Endometrial microvascular endothelial cells (primary cell): ENCODE data around the gene PKD2. TPM values are rescaled to one million over a fixed set of nuclear protein-coding genes. Genes with fewer than 3 reads are reported as not detected.

Experiments used
- in situ Hi-C: cut with HindIII; loops from 2 replicates; pipeline ENCODE4 v1.10.0; 2017; ENCODE audit warnings: low sequenced_read_pairs, low pct_unique_long_range_greater_than_20kb; ENCODE audit errors: inconsistent ontology term
- total RNA-seq: library from RNA; depleted of rRNA; stranded (reverse); fragments of >200 nt; gene quantifications from one replicate; pipeline ENCODE4 v1.2.3, GENCODE V29; 2015; ENCODE audit errors: inconsistent ontology term

PKD2 gene
- total RNA-seq, 1 donor from 2014 or later, result 17.4 TPM

- in situ Hi-C loops, result loop anchor here (25.0 kb wide), 1 partner anchor 122 kb away; no protein-coding TSS in a partner anchor
Observed at GRCh38 chr4:87983996-87984395, 23.4 kb upstream of the PKD2 start.

GRCh38 chr4:87985097-87985886 is 22.1 kb upstream of the PKD2 start:
- in situ Hi-C loops, result loop anchor here (25.0 kb wide), 1 partner anchor 123 kb away; no protein-coding TSS in a partner anchor

- in situ Hi-C loops, result loop anchor here (25.0 kb wide), 1 partner anchor 124 kb away; no protein-coding TSS in a partner anchor
Observed at GRCh38 chr4:87985887-87986200, 21.6 kb upstream of the PKD2 start.

DNA sequence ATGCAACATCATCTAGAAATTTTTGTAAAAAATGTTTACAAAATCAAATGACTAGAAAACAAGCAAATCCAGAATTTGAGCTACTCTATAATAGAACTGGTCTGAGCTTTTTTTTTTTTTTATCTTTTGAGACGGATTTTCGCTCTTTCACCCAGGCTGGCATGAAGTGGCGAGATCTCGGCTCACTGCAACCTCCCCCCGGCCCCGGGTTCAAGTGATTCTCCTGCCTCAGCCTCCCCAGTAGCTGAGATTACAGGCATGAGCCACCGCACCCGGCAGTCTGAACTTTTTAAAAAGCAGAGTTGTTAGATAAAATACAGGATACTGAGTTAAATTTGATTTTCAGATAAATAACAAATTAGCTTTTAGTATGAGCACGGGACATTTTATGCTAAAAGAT is 20.9 kb upstream of the PKD2 start:
- in situ Hi-C loops, result loop anchor here (25.0 kb wide), 1 partner anchor 124 kb away; no protein-coding TSS in a partner anchor

DNA sequence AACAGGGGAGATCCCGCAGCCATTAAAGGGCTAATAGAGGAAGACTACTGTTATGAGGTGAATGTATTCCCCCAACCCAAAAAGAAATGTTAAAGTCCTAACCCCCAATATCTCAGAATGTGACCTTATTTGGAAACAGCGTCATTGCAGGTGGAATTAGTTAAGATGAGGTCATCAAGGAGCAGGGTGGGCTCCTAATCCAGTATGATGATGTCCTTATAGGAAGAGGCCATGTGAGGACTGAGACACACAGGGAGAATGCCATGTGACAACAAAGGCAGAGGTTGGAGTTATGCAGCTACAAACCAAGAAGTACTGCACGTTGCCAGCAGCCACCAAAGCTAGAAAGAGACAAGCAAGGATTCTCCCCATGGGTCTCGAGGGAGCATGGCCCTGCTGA is 17.7 kb upstream of the PKD2 start:
- in situ Hi-C loops, result loop anchor here (25.0 kb wide), 1 partner anchor 127 kb away; no protein-coding TSS in a partner anchor

DNA sequence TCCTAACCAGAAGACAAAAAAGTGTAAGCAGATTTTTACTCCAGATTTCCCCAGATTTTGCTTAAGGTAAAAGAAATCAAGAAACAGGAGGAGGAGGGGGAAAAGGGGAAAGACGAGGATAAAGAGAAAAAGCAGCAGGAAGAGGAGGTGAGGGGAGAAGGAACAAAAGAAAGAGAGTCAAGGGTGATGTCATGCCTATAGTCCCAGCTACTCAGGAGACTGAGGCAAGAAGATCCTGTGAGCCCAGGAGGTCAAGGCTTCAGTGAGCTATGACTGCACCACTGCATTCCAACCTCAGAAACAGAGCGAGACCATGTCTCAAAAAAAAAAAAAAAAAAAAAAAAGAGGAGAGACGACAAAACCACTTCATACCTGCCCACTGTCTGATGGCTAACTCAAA is 12.0 kb upstream of the PKD2 start:
- in situ Hi-C loops, result loop anchor here (25.0 kb wide), 1 partner anchor 133 kb away; no protein-coding TSS in a partner anchor

DNA sequence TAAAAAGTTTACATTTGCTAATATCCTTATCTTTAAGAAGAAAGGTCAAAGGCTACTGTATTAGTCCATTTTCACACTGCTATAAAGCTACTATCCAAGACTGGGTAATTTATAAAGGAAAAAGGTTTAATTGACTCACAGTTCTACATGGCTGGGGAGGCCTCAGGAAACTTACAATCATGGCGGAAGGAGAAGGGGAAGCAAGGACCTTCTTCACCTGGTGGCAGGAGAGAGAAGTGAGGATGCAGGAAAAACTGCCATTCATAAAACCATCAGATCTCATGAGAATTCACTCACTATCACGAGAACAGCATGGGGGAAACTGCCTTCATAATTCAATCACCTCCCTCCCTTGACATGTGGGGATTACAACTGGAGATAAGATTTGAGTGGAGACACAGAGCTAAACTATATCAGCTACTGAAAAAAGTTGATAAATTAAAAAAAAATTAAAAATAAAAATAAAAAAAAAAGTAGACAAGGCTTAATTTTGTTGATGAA is 8.2 kb upstream of the PKD2 start:
- in situ Hi-C loops, result loop anchor here (25.0 kb wide), 1 partner anchor 137 kb away; no protein-coding TSS in a partner anchor

GRCh38 chr4:88001871-88002270 is 5.6 kb upstream of the PKD2 start:
- in situ Hi-C loops, result no loop called here

DNA sequence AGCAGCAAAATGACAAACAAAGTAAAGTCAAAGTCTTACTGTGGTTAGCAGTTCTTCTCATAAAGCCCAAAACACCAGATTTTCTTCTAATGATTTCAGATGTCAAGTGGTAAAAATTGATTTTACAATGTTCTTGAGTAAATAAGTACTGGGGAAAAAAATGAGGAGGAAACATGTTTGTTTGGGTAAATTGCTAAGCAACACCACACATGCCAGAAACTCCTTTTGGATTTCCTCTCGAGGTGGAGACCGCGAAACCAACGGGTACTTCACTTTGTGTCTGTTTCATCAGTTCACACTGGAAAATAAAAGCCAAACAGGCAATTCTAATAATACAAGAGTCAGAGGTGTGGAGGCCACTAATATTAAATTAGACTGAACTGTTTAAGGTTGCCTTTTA is 4.6 kb upstream of the PKD2 start:
- in situ Hi-C loops, result no loop called here

- in situ Hi-C loops, result no loop called here
Observed at GRCh38 chr4:88003261-88003660, 4.2 kb upstream of the PKD2 start.

GRCh38 chr4:88005076-88005475 is 2.4 kb upstream of the PKD2 start:
- in situ Hi-C loops, result no loop called here

GRCh38 chr4:88005946-88006345 is 1.5 kb upstream of the PKD2 start:
- in situ Hi-C loops, result no loop called here

GRCh38 chr4:88006956-88007303 is 505 bp upstream of the PKD2 start:
- in situ Hi-C loops, result no loop called here

DNA sequence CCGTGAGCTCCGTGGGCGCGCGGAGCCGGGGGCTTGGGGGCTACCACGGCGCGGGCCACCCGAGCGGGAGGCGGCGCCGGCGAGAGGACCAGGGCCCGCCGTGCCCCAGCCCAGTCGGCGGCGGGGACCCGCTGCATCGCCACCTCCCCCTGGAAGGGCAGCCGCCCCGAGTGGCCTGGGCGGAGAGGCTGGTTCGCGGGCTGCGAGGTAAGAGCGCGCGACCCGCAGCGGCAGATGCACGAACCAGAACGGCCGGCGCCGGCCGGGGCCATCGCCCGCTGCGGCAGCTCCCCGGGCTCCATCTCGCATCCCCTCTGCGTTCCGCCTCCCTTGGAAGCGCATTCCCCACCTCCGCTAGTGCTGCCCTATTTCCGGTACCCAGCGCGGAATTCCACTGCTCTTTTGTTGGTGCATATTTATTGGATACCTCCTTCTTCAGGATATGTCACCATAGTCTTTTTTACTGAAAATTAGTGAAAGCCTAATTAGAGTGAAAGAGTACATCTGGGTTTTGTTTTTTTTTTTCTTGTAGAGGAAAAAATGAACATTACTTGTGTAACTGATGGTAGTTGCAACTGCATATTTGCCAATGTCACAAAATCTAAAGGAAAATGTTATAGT is 797 bp downstream of the PKD2 start:
- in situ Hi-C loops, result no loop called here

DNA sequence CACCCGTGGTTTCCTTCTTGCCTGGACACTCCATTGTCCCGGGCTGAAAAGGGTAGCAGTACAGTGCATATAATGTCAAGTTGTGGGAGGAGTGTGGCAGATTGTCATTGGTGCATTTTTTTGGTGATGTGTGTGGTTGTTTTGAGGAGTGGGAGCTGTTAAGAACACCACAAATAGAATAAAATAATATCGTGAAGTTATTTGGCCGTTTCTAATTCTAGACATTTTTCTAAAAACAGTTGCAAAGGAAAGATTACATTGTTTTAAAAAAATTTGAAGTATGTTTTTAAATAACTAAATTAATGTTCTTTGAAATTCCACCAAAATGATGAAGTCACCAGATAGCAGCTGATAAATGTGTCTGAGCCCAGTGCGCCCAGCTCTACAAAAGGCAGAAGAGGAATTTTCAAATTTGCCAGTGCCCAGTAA is 1.3 kb downstream of the PKD2 start:
- in situ Hi-C loops, result no loop called here

DNA sequence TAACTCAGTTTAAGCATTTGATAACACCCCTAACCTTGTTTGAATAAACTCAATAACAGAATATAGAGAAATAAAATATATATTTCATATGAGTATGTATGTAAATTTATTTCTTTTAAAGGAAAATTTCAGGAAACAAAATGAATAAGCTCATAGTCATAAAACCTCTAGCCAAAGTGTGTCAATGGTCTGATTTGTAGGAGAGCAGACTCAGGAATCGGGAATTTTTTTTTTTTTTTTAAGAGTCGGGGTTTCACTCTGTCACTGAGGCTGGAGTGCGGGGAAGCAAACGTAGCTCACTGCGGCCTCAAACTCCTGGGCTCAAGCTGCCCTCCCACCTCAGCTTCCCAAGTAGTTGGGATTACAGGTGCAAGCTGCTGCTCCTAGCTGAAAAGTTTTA is 2.4 kb downstream of the PKD2 start:
- in situ Hi-C loops, result no loop called here

DNA sequence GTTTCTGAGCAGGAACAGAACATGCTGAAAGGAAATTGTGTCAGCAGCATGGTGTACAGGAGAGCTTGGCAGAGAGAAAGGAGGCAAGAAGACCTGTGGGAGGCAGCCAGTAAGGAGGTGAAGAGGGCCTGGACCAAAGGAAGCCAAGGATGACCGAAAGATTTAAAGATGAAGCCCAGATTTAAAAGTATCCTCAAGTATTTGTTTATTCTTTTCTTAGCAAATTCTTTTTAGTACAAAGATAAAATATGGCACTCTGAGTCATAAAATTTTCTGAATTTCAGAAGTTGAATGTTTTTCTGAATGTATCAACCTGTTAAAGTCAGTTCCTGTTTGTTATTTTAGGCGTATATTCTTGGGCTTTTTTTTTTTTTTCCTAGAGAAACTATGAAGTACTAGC is 3.5 kb downstream of the PKD2 start:
- in situ Hi-C loops, result no loop called here

DNA sequence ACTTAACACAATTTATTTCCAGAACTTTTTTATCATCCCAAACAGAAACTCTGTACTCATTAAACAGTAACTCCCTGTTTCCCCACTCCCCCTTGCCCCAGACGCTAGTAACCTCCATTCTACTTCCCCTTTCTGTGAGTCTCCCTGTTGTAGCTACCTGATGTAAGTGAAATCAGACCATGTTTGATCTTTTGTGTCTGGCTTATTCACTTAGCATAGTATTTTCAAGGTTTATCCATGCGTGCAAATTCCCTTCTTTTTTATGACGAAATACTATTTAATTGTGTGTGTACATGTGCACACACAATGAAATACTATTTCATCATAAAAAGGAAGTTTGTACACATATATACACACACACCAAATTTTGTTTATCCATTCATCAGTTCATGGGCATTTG is 5.2 kb downstream of the PKD2 start:
- in situ Hi-C loops, result no loop called here

- in situ Hi-C loops, result no loop called here
Observed at GRCh38 chr4:88014386-88014905, 7.0 kb downstream of the PKD2 start.
